Fibroblast of mammary gland (primary cell): ENCODE data around the gene ISL1.

ENCODE experiments used
- DNase-seq: peaks from one replicate; pipeline ENCODE4 v3.0.0-alpha.2; 2010; ENCODE audit warnings: low read depth
- H3K4me3 ChIP-seq: 2 replicates; pipeline ENCODE4 v1.5.1; 2011; ENCODE audit warnings: low read depth, mild to moderate bottlenecking, low read length, moderate library complexity; ENCODE audit not compliant: control insufficient read depth
- TF ChIP-seq, protein P1 (sequence below): conservative IDR thresholded peaks from 2 replicates; pipeline ENCODE4 v1.5.1; 2011; ENCODE audit warnings: low read depth, low read length, inconsistent platforms; ENCODE audit not compliant: control insufficient read depth, insufficient read depth

The ISL1 gene

DNA sequence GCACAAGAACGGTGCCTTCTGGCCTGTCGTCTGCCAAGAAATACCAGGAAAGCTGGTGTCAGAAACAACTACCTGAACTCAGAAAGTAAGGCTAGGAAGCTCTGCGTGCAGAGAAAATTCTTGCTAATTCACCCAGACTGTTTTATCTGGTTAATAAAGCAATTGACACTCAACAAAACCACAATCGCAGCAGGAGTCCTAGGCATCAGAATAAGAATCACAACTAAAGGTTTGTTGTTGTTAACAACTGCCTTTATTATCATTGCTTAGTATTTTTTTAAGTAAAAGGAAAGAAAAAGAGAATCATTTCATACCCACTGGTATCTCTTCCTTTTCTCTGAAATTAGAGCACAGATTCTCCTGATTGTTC, 3.9 kb upstream of the ISL1 start:
- DNase-seq = no peak
- TF ChIP-seq, protein P1, sequence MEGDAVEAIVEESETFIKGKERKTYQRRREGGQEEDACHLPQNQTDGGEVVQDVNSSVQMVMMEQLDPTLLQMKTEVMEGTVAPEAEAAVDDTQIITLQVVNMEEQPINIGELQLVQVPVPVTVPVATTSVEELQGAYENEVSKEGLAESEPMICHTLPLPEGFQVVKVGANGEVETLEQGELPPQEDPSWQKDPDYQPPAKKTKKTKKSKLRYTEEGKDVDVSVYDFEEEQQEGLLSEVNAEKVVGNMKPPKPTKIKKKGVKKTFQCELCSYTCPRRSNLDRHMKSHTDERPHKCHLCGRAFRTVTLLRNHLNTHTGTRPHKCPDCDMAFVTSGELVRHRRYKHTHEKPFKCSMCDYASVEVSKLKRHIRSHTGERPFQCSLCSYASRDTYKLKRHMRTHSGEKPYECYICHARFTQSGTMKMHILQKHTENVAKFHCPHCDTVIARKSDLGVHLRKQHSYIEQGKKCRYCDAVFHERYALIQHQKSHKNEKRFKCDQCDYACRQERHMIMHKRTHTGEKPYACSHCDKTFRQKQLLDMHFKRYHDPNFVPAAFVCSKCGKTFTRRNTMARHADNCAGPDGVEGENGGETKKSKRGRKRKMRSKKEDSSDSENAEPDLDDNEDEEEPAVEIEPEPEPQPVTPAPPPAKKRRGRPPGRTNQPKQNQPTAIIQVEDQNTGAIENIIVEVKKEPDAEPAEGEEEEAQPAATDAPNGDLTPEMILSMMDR = no peak
- H3K4me3 ChIP-seq = no peak overlapping the region

- no peak overlapping the region for H3K4me3 ChIP-seq
- DNase-seq = peak; percentile 36
- TF ChIP-seq, protein P1 = peak; percentile 65
These were observed 2.5 kb upstream of the ISL1 start for GRCh38 chr5:51380603-51381207.

DNA sequence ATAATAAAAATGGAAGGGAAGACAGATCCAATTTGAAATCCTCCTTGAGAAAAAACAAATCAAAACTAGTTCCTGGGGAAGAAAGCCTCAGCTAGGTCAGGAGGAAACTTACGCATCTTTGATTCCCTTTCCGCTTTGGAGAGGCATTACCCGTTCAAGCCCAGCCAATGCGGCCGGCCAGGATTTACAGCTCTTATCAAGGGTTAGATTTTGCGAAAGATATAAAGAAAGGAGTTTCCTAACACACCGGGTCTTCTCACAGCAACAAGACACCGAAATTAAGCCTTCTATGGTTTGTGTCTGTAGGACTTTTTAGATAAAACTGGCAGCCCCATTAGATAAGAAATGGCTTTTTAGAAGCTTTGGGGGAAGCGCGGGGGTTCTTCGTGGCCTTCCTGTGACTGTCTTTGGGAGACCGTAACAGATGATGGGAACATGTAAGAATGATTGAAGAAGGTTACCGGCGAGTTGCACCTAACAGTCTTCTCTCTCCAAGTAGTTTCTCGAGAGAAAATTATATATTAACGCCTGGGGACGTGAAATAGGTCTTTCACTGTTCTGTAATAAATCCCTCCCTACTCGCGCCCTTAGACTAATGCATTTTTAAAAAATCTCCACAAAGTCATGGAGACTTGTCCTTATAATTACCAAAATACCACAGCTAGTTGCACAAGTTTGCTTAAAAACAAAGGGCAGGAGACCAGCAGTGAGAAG, 1.3 kb upstream of the ISL1 start:
- no peak for DNase-seq
- H3K4me3 ChIP-seq = no peak overlapping the region
- TF ChIP-seq, protein P1 = no peak

- H3K4me3 ChIP-seq = peak overlapping the region; percentile 31
- TF ChIP-seq, protein P1 = no peak
- DNase-seq = no peak
These were observed 622 bp upstream of the ISL1 start for GRCh38 chr5:51382521-51383130.

DNA sequence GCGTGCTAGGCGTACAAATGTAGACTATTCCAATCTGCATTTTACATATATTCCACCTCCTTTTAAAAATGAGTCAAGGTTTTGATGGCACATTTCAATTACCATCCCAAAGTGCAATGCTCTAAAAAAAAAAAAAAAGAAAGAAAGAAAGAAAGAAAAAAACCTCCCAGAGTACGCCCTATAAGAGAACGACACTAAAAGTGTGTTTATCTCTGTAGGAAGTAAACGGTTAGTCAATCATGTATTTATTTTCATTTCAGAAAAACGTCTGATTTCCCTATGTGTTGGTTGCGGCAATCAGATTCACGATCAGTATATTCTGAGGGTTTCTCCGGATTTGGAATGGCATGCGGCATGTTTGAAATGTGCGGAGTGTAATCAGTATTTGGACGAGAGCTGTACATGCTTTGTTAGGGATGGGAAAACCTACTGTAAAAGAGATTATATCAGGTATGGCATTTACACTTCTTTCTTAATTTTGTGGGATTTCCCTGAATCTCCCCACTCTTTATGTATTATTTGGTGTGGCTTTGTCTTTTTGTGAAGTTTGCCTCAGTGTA, 1.1 kb downstream of the ISL1 start:
- TF ChIP-seq, protein P1 = no peak
- DNase-seq = no peak
- H3K4me3 ChIP-seq = no peak overlapping the region

DNA sequence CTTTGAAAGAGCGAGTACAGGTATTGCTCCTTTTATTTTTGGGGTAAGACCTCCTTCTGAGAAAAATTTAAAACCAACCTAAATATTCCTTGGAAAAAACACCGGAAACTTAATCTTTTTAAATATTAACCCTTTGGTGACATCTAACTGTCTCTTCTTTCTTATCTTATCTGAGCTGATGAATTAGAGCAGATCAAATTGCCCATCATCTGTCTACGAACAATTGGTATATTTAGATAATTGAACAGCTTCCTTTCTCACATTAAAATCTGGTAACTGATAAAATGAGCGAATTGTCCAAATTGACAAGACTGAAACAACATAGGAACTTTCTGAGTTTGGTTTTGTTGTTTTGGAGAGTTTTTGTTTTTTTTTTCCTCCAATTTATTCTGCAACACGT, 2.0 kb downstream of the ISL1 start:
- no peak for DNase-seq
- H3K4me3 ChIP-seq = no peak overlapping the region
- TF ChIP-seq, protein P1 = no peak
